T47D (cell line): ENCODE measurements around the gene SHE.

Source experiments
- DNase-seq, 2 experiments: peaks; one replicate each; pipeline versions ENCODE4 v3.0.0 to v3.0.0-alpha.2; 2011 to 2012; ENCODE audit warnings: low read depth in 1 of 2, low spot score in 1 of 2
- JUND ChIP-seq: IDR thresholded peaks from 2 replicates; pipeline ENCODE4 v1.6.1; 2012; ENCODE audit warnings: low read depth
- in situ Hi-C: cut with HindIII; loops from 2 replicates; pipeline ENCODE4 v1.10.0; 2016; ENCODE audit warnings: low sequenced_read_pairs, low pct_unique_long_range_greater_than_20kb

The SHE gene

DNA sequence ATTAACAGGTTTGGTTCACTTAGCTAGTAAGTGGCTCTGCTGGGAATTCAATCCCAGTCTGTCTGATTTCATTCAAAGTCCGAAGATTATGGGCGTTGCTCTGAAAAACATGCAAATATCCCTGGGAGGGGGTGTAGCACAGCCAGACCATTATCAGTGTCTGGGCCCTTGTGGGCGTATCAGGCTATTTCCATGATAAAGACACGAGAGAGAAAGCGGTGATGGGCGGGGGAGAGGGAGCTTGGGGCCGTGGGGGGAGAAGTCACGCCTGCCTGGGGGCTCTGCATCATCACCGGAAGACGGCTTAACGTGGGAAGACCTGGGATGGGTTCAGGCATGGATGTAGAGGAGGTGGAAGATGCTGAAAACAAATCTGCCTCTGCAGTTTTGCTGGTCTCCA lies 71.3 kb downstream of the SHE start:
- no peak for DNase-seq
- no peak for TF ChIP-seq JUND
- in situ Hi-C loops: no loop called here

DNA sequence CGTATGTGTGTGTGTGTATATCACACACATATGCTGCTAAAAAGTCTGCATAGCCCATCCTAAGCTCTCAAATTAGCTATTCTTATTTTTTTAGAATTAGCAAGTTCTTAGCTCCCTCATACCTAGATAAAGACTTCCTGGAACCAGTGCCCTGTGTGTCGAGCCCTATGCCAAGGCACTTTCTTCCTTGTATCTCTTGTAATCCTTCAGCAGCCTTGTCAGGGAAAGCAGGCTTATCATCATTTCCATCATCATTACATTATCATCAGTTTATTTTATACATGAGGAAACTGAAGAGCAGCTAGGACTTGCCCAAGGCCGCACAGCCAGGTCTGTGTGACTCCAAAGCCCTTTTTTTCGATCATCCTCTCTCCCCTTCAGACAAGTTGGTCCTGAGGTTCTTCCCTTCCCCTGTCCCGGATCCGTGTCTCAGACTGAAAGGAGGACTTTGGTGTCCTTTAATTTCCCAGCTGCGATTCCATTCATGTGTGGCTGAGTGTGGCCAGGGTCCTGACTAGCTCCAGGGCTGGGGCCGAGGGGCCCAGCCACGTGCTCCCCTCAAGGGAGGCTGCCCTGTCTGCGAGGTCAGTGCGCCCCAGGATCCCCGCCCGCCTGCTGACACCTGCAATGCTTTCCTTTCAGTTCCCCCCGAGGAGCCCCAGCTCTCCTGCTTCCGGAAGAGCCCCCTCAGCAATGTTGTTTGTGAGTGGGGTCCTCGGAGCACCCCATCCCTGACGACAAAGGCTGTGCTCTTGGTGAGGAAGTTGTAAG lies 72.2 kb downstream of the SHE start:
- no peak for TF ChIP-seq JUND
- no peak for DNase-seq
- in situ Hi-C loops: no loop called here
